ENCODE data around the gene OR10G2.

- TF ChIP-seq CTCF (IDR thresholded peaks at IDR 0.05; ENCODE audit: low read depth, low read length, missing input control) (no peak), MAX (IDR thresholded peaks at IDR 0.05) (no peak), RAD21 (IDR thresholded peaks at IDR 0.05) (no peak), SP1 (IDR thresholded peaks at IDR 0.05) (no peak), RXRA (IDR thresholded peaks at IDR 0.05) (no peak), YY1 (IDR thresholded peaks at IDR 0.05) (no peak)
- TF ChIP-seq, protein P1, sequence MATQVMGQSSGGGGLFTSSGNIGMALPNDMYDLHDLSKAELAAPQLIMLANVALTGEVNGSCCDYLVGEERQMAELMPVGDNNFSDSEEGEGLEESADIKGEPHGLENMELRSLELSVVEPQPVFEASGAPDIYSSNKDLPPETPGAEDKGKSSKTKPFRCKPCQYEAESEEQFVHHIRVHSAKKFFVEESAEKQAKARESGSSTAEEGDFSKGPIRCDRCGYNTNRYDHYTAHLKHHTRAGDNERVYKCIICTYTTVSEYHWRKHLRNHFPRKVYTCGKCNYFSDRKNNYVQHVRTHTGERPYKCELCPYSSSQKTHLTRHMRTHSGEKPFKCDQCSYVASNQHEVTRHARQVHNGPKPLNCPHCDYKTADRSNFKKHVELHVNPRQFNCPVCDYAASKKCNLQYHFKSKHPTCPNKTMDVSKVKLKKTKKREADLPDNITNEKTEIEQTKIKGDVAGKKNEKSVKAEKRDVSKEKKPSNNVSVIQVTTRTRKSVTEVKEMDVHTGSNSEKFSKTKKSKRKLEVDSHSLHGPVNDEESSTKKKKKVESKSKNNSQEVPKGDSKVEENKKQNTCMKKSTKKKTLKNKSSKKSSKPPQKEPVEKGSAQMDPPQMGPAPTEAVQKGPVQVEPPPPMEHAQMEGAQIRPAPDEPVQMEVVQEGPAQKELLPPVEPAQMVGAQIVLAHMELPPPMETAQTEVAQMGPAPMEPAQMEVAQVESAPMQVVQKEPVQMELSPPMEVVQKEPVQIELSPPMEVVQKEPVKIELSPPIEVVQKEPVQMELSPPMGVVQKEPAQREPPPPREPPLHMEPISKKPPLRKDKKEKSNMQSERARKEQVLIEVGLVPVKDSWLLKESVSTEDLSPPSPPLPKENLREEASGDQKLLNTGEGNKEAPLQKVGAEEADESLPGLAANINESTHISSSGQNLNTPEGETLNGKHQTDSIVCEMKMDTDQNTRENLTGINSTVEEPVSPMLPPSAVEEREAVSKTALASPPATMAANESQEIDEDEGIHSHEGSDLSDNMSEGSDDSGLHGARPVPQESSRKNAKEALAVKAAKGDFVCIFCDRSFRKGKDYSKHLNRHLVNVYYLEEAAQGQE (IDR thresholded peaks at IDR 0.05) = no peak
- TF ChIP-seq, protein P2, sequence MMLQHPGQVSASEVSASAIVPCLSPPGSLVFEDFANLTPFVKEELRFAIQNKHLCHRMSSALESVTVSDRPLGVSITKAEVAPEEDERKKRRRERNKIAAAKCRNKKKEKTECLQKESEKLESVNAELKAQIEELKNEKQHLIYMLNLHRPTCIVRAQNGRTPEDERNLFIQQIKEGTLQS (IDR thresholded peaks at IDR 0.05) = no peak
Measured at GRCh38 chr14:21654215-21654614, 19.5 kb upstream of the OR10G2 start.

Data from liver (tissue), 3 donors.